Measurements from ENCODE around the gene NOG. TPM values are rescaled to one million over a fixed set of nuclear protein-coding genes. Genes with fewer than 3 reads are reported as not detected.

The NOG gene
- total RNA-seq = under 0.01 and 0.28 TPM in 2 replicates

DNA sequence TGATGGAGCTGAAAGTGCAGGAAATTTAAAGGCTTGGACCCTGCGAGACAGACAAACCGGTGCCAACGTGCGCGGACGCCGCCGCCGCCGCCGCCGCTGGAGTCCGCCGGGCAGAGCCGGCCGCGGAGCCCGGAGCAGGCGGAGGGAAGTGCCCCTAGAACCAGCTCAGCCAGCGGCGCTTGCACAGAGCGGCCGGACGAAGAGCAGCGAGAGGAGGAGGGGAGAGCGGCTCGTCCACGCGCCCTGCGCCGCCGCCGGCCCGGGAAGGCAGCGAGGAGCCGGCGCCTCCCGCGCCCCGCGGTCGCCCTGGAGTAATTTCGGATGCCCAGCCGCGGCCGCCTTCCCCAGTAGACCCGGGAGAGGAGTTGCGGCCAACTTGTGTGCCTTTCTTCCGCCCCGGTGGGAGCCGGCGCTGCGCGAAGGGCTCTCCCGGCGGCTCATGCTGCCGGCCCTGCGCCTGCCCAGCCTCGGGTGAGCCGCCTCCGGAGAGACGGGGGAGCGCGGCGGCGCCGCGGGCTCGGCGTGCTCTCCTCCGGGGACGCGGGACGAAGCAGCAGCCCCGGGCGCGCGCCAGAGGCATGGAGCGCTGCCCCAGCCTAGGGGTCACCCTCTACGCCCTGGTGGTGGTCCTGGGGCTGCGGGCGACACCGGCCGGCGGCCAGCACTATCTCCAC lies at the start of gene NOG:
NOG (plus strand) TSS at position 54 of the 674 bp plus-strand sequence; CDS start at position 579, 525 bp downstream.

Other genes starting within 250 kb of the NOG start
- gene C17orf67, start 240.2 kb downstream of the NOG start, total RNA-seq = 0.64 and 1.0 TPM in 2 replicates
- gene DGKE, start 240.5 kb downstream of the NOG start, total RNA-seq = 5.6 and 6.8 TPM in 2 replicates